Keratinocyte (primary cell): ENCODE measurements around the gene SRSF1. TPM values are rescaled to one million over a fixed set of nuclear protein-coding genes. Genes with fewer than 3 reads are reported as not detected.

Experiments
- DNase-seq: peaks from one replicate; pipeline ENCODE4 v3.0.0-alpha.2; 2011; ENCODE audit warnings: low read depth, missing footprints, low spot score
- FAIRE-seq: peaks from 2 replicates; lab custom pipeline; 2011; peaks lifted over from hg19 to GRCh38; lab: Jason Lieb, UNC
- H2AFZ ChIP-seq: 2 replicates; pipeline ENCODE4 v1.6.0; 2012; ENCODE audit warnings: low read length, control low read depth, inconsistent platforms; ENCODE audit not compliant: control insufficient read depth
- H3K27ac ChIP-seq: 2 replicates; pipeline ENCODE4 v1.5.1; 2011; ENCODE audit warnings: low read length; ENCODE audit not compliant: control insufficient read depth, insufficient read depth
- H3K27me3 ChIP-seq: 3 replicates; pipeline ENCODE4 v1.6.0; 2011; ENCODE audit warnings: low read length; ENCODE audit not compliant: control insufficient read depth, insufficient read depth; ENCODE audit errors: extremely low read depth
- H3K36me3 ChIP-seq, 2 experiments: 2 replicates in 1 of 2; 3 replicates in 1 of 2; pipeline ENCODE4 v1.5.1; 2011; ENCODE audit warnings: low read length in 2 of 2, mild to moderate bottlenecking in 1 of 2; ENCODE audit not compliant: control insufficient read depth in 2 of 2, insufficient read depth in 2 of 2; ENCODE audit errors: extremely low read depth in 1 of 2
- H3K4me1 ChIP-seq: 3 replicates; pipeline ENCODE4 v1.5.1; 2011; ENCODE audit warnings: low read length; ENCODE audit not compliant: control insufficient read depth, insufficient read depth; ENCODE audit errors: extremely low read depth
- H3K4me2 ChIP-seq: 3 replicates; pipeline ENCODE4 v1.6.0; 2011; ENCODE audit warnings: low read depth, low read length; ENCODE audit not compliant: control insufficient read depth, insufficient read depth; ENCODE audit errors: extremely low read depth
- H3K4me3 ChIP-seq, 3 experiments: fragments of 200-600 bp in 1 of 3; sonication (generic) in 1 of 3; 2 replicates in 2 of 3; 3 replicates in 1 of 3; pipeline ENCODE4 v1.5.1; 2011 to 2016; ENCODE audit warnings: low read length in 3 of 3, mild to moderate bottlenecking in 3 of 3, control low read depth in 2 of 3, inconsistent platforms in 1 of 3, low read depth in 1 of 3, mixed read lengths in 1 of 3, mixed run types in 1 of 3, moderate library complexity in 1 of 3; ENCODE audit not compliant: control insufficient read depth in 2 of 3, insufficient read depth in 2 of 3; ENCODE audit errors: extremely low read depth in 1 of 3
- H3K79me2 ChIP-seq: 2 replicates; pipeline ENCODE4 v1.6.0; 2012; ENCODE audit warnings: low read length; ENCODE audit not compliant: control insufficient read depth, insufficient read depth
- H3K9ac ChIP-seq: 3 replicates; pipeline ENCODE4 v1.6.0; 2011; ENCODE audit warnings: low read length; ENCODE audit not compliant: control insufficient read depth, insufficient read depth; ENCODE audit errors: extremely low read depth
- H3K9me1 ChIP-seq: 3 replicates; pipeline ENCODE4 v1.6.0; 2011; ENCODE audit warnings: low read length; ENCODE audit not compliant: control insufficient read depth, insufficient read depth; ENCODE audit errors: extremely low read depth
- H3K9me3 ChIP-seq: 2 replicates; pipeline ENCODE4 v1.5.1; 2012; ENCODE audit warnings: low read depth, low read length; ENCODE audit not compliant: control insufficient read depth
- H4K20me1 ChIP-seq: 3 replicates; pipeline ENCODE4 v1.6.0; 2011; ENCODE audit warnings: low read length; ENCODE audit not compliant: control insufficient read depth, insufficient read depth; ENCODE audit errors: extremely low read depth
- CTCF ChIP-seq, 3 experiments: IDR thresholded peaks in 1 of 3; conservative IDR thresholded peaks in 1 of 3; optimal IDR thresholded peaks in 1 of 3; 2 replicates in 2 of 3; 3 replicates in 1 of 3; pipeline versions ENCODE3 to v1.5.1; 2011; ENCODE audit warnings: low read length in 3 of 3, mild to moderate bottlenecking in 3 of 3, moderate library complexity in 2 of 3, control low read depth in 1 of 3, inconsistent platforms in 1 of 3; ENCODE audit not compliant: insufficient read depth in 2 of 3; ENCODE audit errors: extremely low read depth in 1 of 3
- EZH2 ChIP-seq: IDR thresholded peaks from one replicate; pipeline ENCODE4 v1.6.1; 2012; ENCODE audit warnings: inconsistent platforms, mild to moderate bottlenecking, low read length, moderate library complexity
- dilution Hi-C: fragments of 300-500 bp; cut with MboI; formaldehyde crosslinking; loops from one replicate; pipeline ENCODE4 v1.7.0; 2020; ENCODE audit warnings: low sequenced_read_pairs; ENCODE audit not compliant: extremely low pct_ligation_motif_present
- polyA plus RNA-seq, 5 experiments: library from polyadenylated mRNA; depleted of rRNA in 3 of 5; stranded (reverse) in 3 of 5; stranded (forward) in 1 of 5; unstranded in 1 of 5; fragments of >200 nt; gene quantifications; 1 replicate in 1 of 5; 2 replicates in 3 of 5; 3 replicates in 1 of 5; pipeline versions ENCODE4 v1.2.1 to v1.2.3, GENCODE V29; 2011 to 2012; ENCODE audit warnings: missing spikeins in 2 of 5, low read depth in 1 of 5, low replicate concordance in 1 of 5

Gene SRSF1
- polyA plus RNA-seq, 1 donor (not counting 4 experiments of a cell fraction or from before 2014, with no cell fraction given), result 272 TPM

DNA sequence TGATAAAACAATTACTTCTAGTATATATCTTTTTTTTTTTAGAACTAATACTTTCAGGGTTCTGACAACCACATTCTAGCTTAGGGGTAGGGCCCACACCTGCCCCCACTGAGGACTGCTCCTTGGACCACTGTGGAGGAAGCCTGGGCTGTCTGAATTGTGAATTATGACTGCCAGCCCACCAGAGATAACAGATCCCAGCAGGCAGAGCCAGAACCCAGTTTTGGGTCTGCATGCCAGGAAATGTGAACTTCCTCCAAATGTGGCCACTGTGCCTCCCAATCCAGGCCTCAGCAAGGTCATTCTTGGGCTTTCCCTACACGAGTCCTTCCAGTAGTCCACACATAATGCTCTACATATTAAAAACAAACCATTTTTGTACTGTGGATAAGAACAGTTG lies 34.9 kb downstream of the SRSF1 start:
- no peak overlapping the region for H3K9ac ChIP-seq
- H3K9me1 ChIP-seq, result no peaks in the 10 kb centered on the region
- H3K4me3 ChIP-seq, result no peak overlapping the region
- no peak overlapping the region for H3K4me2 ChIP-seq
- FAIRE-seq (no peak), DNase-seq (no peak)
- dilution Hi-C loops, result no loop called here
- H3K4me1 ChIP-seq, result peaks cover 2% of the 10 kb centered on the region
- no peak for TF ChIP-seq EZH2
- no peak for TF ChIP-seq CTCF (optimal IDR thresholded peaks at IDR 0.05 in 1 of 3, IDR thresholded peaks at IDR 0.05 in 1 of 3, conservative IDR thresholded peaks at IDR 0.05 in 1 of 3; ENCODE audit: extremely low read depth in 1 of 3, insufficient read depth in 2 of 3, low read length in 3 of 3)
- no peak overlapping the region for H2AFZ ChIP-seq
- H3K27me3 ChIP-seq, result no peaks in the 10 kb centered on the region
- H4K20me1 ChIP-seq, result no peaks in the 10 kb centered on the region
- H3K79me2 ChIP-seq, result no peaks in the 10 kb centered on the region
- H3K27ac ChIP-seq, result no peak overlapping the region
- H3K9me3 ChIP-seq, result no peaks in the 10 kb centered on the region
- peaks cover 10 to 20% of the 10 kb centered on the region in 2 experiments for H3K36me3 ChIP-seq

- H3K27ac ChIP-seq, result no peak overlapping the region
- H3K4me1 ChIP-seq, result peaks cover 2% of the 10 kb centered on the region
- no peaks in the 10 kb centered on the region for H3K9me1 ChIP-seq
- no peak for TF ChIP-seq EZH2
- no peak for TF ChIP-seq CTCF (optimal IDR thresholded peaks at IDR 0.05 in 1 of 3, IDR thresholded peaks at IDR 0.05 in 1 of 3, conservative IDR thresholded peaks at IDR 0.05 in 1 of 3; ENCODE audit: extremely low read depth in 1 of 3, insufficient read depth in 2 of 3, low read length in 3 of 3)
- no peaks in the 10 kb centered on the region for H3K9me3 ChIP-seq
- dilution Hi-C loops, result no loop called here
- no peaks in the 10 kb centered on the region for H3K79me2 ChIP-seq
- no peak overlapping the region for H3K4me3 ChIP-seq
- FAIRE-seq (no peak), DNase-seq (no peak)
- no peak overlapping the region for H3K9ac ChIP-seq
- H4K20me1 ChIP-seq, result no peaks in the 10 kb centered on the region
- no peak overlapping the region for H3K4me2 ChIP-seq
- H3K36me3 ChIP-seq, result peaks cover 5 to 16% of the 10 kb centered on the region in 2 experiments
- H3K27me3 ChIP-seq, result no peaks in the 10 kb centered on the region
- no peak overlapping the region for H2AFZ ChIP-seq
Measured at GRCh38 chr17:57971572-57971971, 35.5 kb downstream of the SRSF1 start.
